ENCODE results near the gene HORMAD2. TPM values are rescaled to one million over a fixed set of nuclear protein-coding genes. Genes with fewer than 3 reads are reported as not detected.

Gene HORMAD2
- total and polyA plus RNA-seq, 9 of the 15 experiments (the other 6 are each of a cell fraction or from before 2014, with no cell fraction given) = not detected

DNA sequence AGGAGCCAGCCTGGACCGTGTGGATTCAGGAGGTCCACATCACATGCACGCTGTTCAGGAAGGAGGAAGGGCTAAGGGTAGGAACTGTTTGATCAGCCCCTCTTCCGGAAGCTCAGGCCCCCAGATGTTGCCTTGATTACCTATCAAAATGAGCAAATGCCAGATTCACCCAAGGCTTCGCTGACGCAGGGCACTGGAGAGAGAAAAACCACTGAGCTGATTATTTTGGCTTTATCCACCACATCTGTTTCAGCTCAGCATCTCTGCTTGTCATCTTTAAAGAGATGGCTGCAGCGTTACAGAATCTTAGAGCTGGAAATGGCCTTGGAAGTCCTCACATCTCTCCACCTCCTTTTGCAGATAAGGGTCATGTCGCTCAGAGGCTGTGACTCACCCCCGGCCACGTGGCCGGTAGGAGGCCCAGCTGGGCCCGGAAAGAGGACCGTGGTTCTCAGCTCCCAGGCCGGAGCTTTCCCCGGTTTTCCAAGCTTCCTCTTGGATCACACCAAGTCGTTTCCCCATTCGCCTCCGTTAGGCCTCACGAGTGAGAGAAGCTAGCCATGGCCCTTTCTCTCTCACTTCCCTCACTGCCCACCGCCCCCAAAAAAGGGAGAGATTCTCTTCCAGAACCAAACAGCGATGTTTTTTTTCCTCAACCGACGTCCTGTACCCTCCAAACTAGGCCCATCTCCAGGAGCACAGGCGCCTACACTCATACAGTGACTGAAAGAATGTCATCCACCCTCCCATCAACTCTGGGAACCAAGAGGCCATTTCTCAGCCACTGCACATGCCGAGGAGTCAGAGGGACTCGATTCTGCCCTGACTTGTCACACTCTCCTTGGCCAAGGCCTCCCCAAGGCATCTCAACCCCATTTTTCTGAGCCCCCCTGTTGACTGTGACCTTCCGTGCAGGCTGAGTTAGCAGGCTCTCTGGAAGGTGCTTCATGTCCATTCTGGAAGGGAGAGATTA lies 128.7 kb downstream of the HORMAD2 start (continued):
- peak; percentile 59 for TF ChIP-seq GATA2 (CRISPR knock-in tag; IDR thresholded peaks at IDR 0.05)
- peak; percentile 18; the same call in 1 of the 2 replicates for TF ChIP-seq GATAD2A (IDR thresholded peaks at IDR 0.05)
- no peak for TF ChIP-seq WHSC1 (IDR thresholded peaks at IDR 0.05; ENCODE audit: low read length)
- TF ChIP-seq MAFF (IDR thresholded peaks at IDR 0.05; ENCODE audit: low read length) = no peak
- TF ChIP-seq SMARCE1 (IDR thresholded peaks at IDR 0.05) = peak; percentile 70
- TF ChIP-seq NCOA6 (IDR thresholded peaks at IDR 0.05) = no peak
- TF ChIP-seq MEIS2 (IDR thresholded peaks at IDR 0.05; ENCODE audit: partially characterized antibody) = peak; percentile 75
- no peak for TF ChIP-seq NR3C1 (CRISPR knock-in tag; IDR thresholded peaks at IDR 0.05)
- TF ChIP-seq ATF1 (CRISPR knock-in tag; IDR thresholded peaks at IDR 0.05) = no peak
- peak; percentile 63 for TF ChIP-seq ATF1 (tag; IDR thresholded peaks at IDR 0.05)
- no peak for TF ChIP-seq DDX20 (tag; IDR thresholded peaks at IDR 0.05; ENCODE audit: low read depth)
- TF ChIP-seq SOX6 (IDR thresholded peaks at IDR 0.05) = peak; percentile 66; the same call in 1 of the 2 replicates
- TF ChIP-seq, protein P1, sequence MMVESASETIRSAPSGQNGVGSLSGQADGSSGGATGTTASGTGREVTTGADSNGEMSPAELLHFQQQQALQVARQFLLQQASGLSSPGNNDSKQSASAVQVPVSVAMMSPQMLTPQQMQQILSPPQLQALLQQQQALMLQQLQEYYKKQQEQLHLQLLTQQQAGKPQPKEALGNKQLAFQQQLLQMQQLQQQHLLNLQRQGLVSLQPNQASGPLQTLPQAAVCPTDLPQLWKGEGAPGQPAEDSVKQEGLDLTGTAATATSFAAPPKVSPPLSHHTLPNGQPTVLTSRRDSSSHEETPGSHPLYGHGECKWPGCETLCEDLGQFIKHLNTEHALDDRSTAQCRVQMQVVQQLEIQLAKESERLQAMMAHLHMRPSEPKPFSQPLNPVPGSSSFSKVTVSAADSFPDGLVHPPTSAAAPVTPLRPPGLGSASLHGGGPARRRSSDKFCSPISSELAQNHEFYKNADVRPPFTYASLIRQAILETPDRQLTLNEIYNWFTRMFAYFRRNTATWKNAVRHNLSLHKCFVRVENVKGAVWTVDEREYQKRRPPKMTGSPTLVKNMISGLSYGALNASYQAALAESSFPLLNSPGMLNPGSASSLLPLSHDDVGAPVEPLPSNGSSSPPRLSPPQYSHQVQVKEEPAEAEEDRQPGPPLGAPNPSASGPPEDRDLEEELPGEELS (CRISPR knock-in tag; IDR thresholded peaks at IDR 0.05; ENCODE audit: borderline replicate concordance) = no peak
- peak; percentile 15 for TF ChIP-seq PHF20 (IDR thresholded peaks at IDR 0.05; ENCODE audit: partially characterized antibody)
- TF ChIP-seq, protein P2, sequence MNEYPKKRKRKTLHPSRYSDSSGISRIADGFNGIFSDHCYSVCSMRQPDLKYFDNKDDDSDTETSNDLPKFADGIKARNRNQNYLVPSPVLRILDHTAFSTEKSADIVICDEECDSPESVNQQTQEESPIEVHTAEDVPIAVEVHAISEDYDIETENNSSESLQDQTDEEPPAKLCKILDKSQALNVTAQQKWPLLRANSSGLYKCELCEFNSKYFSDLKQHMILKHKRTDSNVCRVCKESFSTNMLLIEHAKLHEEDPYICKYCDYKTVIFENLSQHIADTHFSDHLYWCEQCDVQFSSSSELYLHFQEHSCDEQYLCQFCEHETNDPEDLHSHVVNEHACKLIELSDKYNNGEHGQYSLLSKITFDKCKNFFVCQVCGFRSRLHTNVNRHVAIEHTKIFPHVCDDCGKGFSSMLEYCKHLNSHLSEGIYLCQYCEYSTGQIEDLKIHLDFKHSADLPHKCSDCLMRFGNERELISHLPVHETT (CRISPR knock-in tag; conservative IDR thresholded peaks at IDR 0.05 in 1 of 2, IDR thresholded peaks at IDR 0.05 in 1 of 2) = peak in 1 of 2 experiments; percentile 36; a peak in 1 of 4 replicates
- TF ChIP-seq RBFOX2 (IDR thresholded peaks at IDR 0.05; ENCODE audit: low read depth, low read length) = peak; percentile 59
- TF ChIP-seq, protein P3, sequence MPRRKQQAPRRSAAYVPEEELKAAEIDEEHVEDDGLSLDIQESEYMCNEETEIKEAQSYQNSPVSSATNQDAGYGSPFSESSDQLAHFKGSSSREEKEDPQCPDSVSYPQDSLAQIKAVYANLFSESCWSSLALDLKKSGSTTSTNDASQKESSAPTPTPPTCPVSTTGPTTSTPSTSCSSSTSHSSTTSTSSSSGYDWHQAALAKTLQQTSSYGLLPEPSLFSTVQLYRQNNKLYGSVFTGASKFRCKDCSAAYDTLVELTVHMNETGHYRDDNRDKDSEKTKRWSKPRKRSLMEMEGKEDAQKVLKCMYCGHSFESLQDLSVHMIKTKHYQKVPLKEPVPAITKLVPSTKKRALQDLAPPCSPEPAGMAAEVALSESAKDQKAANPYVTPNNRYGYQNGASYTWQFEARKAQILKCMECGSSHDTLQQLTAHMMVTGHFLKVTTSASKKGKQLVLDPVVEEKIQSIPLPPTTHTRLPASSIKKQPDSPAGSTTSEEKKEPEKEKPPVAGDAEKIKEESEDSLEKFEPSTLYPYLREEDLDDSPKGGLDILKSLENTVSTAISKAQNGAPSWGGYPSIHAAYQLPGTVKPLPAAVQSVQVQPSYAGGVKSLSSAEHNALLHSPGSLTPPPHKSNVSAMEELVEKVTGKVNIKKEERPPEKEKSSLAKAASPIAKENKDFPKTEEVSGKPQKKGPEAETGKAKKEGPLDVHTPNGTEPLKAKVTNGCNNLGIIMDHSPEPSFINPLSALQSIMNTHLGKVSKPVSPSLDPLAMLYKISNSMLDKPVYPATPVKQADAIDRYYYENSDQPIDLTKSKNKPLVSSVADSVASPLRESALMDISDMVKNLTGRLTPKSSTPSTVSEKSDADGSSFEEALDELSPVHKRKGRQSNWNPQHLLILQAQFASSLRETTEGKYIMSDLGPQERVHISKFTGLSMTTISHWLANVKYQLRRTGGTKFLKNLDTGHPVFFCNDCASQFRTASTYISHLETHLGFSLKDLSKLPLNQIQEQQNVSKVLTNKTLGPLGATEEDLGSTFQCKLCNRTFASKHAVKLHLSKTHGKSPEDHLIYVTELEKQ (CRISPR knock-in tag; IDR thresholded peaks at IDR 0.05) = no peak
- no peak for TF ChIP-seq FOXJ2 (tag; IDR thresholded peaks at IDR 0.05)
- no peak for TF ChIP-seq ESRRB (CRISPR knock-in tag; IDR thresholded peaks at IDR 0.05; ENCODE audit: borderline replicate concordance)
- TF ChIP-seq ZEB2 (IDR thresholded peaks at IDR 0.05) = no peak
- no peak for TF ChIP-seq ZNF717 (CRISPR knock-in tag; IDR thresholded peaks at IDR 0.05)
- TF ChIP-seq POLR3G (IDR thresholded peaks at IDR 0.05; ENCODE audit: extremely low read depth, insufficient read length, insufficient replicate concordance) = no peak
- no peak for TF ChIP-seq RBM34 (IDR thresholded peaks at IDR 0.05; ENCODE audit: borderline replicate concordance, insufficient read depth, low read length)
